Measurements from ENCODE around the gene CLDN24. TPM values are rescaled to one million over a fixed set of nuclear protein-coding genes. Genes with fewer than 3 reads are reported as not detected.

The CLDN24 gene
- total and polyA plus RNA-seq, 2 donors (not counting 3 experiments of a cell fraction or from before 2014, with no cell fraction given) = not detected

DNA sequence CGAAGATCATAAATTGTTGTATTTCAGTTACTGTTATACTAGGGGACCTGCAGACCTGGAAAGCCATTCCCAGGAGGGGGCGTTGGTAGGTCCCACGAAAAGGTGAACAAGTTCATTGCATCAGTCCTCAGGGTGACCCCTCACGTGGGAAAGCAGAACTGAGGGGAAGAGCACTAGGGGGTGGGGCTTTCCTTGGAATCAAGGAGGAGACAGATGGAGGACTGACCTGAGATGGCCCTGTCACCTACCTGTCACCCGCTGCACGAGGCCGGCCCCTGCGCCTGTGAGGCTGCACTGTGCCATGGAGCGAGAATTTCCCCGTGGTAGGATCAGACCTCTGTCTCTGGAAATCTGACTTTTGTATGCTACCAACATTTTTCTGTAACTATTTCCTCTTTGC, 41.8 kb upstream of the CLDN24 start:
- peaks cover 8% of the 10 kb centered on the region for H3K4me1 ChIP-seq (ENCODE audit: control insufficient read depth, extremely low read depth, insufficient read depth, low read length)
- DNase-seq (ENCODE audit: low read depth, low spot score) (no peak), FAIRE-seq (no peak)
- no peak overlapping the region for H3K9ac ChIP-seq (replicated peaks; ENCODE audit: extremely low read depth, insufficient read depth, low read length)
- no peaks in the 10 kb centered on the region for H3K36me3 ChIP-seq (ENCODE audit: control insufficient read depth in 2 of 2, extremely low read depth in 1 of 2, insufficient read depth in 2 of 2, low read length in 2 of 2)
- intact Hi-C loops (cut with micrococcal nuclease) (no loop called here), dilution Hi-C loops (cut with MboI; ENCODE audit: extremely low pct_ligation_motif_present, low sequenced_read_pairs) (no loop called here)
- ChIA-PET POLR2A (no interaction called here), CTCF (interaction anchor here (0.9 to 5.1 kb wide), 7 partner anchors 11 to 102 kb away, joined by 3 to 33 read pairs (median 5); no protein-coding TSS in a partner anchor)
- no peaks in the 10 kb centered on the region for H3K9me1 ChIP-seq (replicated peaks; ENCODE audit: control insufficient read depth, extremely low read depth, insufficient read depth, low read length)
- BruUV-seq (replicated peaks) = no TSS peak
- H3K9me3 ChIP-seq (replicated peaks; ENCODE audit: control insufficient read depth, insufficient read depth, low read length) = no peaks in the 10 kb centered on the region
- no peaks in the 10 kb centered on the region for H3K79me2 ChIP-seq (ENCODE audit: control insufficient read depth, insufficient read depth, low read length)
- H3K4me3 ChIP-seq (replicated peaks in 1 of 3; ENCODE audit: insufficient read depth in 1 of 3, low read depth in 1 of 3, low read length in 3 of 3) = no peak overlapping the region
- no peak for TF ChIP-seq CTCF (IDR thresholded peaks at IDR 0.05; ENCODE audit: extremely low read depth in 1 of 2, insufficient read depth in 1 of 2, low read depth in 1 of 2, low read length in 2 of 2)
- no peak for TF ChIP-seq POLR2A (IDR thresholded peaks at IDR 0.05; ENCODE audit: low read depth, low read length)
- TF ChIP-seq, protein P1, sequence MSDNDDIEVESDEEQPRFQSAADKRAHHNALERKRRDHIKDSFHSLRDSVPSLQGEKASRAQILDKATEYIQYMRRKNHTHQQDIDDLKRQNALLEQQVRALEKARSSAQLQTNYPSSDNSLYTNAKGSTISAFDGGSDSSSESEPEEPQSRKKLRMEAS (IDR thresholded peaks at IDR 0.05; ENCODE audit: insufficient read depth, insufficient read length) = no peak
- TF ChIP-seq JUN (IDR thresholded peaks at IDR 0.05; ENCODE audit: borderline replicate concordance, insufficient read depth, insufficient read length, low read depth) = no peak
- no peak for TF ChIP-seq GATA2 (IDR thresholded peaks at IDR 0.05; ENCODE audit: insufficient read depth, insufficient read length, low read depth, low read length)
- no peak for TF ChIP-seq FOS (IDR thresholded peaks at IDR 0.05; ENCODE audit: borderline replicate concordance, insufficient read depth, low read length)
- TF ChIP-seq MYC (IDR thresholded peaks at IDR 0.05; ENCODE audit: low read depth, low read length) = no peak
- no peak for TF ChIP-seq POLR2AphosphoS5 (IDR thresholded peaks at IDR 0.05; ENCODE audit: insufficient read depth, low read depth, low read length)
- no peak for TF ChIP-seq EZH2 (IDR thresholded peaks at IDR 0.05; ENCODE audit: borderline replicate concordance, low read depth, low read length, severe bottlenecking)
- H3K27ac ChIP-seq (ENCODE audit: insufficient read depth, low read depth, low read length) = no peak overlapping the region
- no peak overlapping the region for H2AFZ ChIP-seq (ENCODE audit: low read depth, low read length)
- H3K27me3 ChIP-seq (ENCODE audit: control insufficient read depth in 2 of 2, insufficient read depth in 2 of 2, low read length in 2 of 2) = no peaks in the 10 kb centered on the region
- no peak overlapping the region for H3K4me2 ChIP-seq (ENCODE audit: insufficient read depth, low read length)
- H4K20me1 ChIP-seq (replicated peaks; ENCODE audit: control insufficient read depth, extremely low read depth, insufficient read depth, low read length) = no peaks in the 10 kb centered on the region
